ENCODE data around the gene SEMA3A.
"Not testable (repeated sequence)": the region's sequence is repeated elsewhere in the genome, so short reads cannot be mapped to it uniquely, and the experiment has no call there.

The SEMA3A gene

DNA sequence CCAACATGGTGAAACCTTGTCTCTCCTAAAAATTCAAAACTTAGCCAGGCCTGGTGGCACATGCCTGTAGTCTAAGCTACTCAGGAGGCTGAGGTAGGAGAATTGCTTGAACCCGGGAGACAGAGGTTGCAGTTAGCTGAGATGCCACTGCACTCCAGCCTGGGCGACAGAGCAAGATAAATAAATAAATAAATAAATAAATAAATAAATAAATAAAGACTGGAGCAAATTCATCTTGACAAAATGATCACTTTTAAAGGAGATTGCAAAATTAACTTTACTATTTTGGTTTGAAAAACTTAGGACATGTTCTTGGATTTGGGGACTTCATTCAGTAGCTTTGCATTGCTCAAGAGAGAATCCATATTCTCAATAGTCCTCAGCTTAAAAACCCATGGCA is 137.0 kb downstream of the SEMA3A start:
- no peak for DNase-seq

DNA sequence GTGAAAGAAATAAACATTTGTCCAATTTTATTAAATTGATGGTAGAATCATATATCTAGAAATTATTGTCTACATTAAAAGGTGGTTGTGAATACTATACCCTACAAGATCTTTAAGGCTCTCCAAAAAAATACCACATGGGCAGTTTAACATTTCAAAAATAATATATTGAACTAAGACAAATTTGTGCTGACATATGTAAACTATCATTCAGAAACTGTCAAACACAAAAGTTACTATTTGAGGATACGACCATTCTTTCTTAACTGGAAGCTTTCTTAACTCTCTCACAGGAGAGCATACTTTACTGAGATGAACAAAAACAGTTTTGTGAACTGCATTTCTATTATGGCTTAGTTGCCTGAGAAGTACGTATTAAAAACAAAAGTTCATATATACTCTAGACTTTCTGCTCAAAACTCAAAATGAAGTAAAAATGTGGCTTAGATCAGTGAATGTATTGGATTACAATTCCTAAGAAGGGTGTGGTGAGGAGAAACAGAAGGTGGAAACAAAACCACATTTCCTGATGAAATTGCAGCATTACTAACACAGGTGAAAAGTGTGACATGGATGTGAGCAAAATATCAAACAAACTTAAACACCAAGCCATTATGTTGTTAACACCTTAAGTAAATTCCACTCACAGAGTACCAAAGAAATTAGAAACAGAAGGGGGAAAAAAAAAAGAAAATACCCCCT is 138.5 kb downstream of the SEMA3A start:
- no peak for DNase-seq

DNA sequence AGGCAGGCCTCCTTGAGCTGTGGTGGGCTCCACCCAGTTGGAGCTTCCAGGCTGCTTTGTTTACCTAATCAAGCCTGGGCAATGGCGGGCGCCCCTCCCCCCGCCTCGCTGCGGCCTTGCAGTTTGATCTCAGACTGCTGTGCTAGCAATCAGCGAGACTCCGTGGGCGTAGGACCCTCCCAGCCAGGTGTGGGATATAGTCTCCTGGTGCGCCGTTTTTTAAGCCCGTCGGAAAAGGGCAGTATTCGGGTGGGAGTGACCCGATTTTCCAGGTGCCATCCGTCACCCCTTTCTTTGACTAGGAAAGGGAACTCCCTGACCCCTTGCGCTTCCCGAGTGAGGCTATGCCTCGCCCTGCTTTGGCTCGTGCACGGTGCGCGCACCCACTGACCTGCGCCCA is 139.4 kb downstream of the SEMA3A start:
- DNase-seq = not testable (repeated sequence)

DNA sequence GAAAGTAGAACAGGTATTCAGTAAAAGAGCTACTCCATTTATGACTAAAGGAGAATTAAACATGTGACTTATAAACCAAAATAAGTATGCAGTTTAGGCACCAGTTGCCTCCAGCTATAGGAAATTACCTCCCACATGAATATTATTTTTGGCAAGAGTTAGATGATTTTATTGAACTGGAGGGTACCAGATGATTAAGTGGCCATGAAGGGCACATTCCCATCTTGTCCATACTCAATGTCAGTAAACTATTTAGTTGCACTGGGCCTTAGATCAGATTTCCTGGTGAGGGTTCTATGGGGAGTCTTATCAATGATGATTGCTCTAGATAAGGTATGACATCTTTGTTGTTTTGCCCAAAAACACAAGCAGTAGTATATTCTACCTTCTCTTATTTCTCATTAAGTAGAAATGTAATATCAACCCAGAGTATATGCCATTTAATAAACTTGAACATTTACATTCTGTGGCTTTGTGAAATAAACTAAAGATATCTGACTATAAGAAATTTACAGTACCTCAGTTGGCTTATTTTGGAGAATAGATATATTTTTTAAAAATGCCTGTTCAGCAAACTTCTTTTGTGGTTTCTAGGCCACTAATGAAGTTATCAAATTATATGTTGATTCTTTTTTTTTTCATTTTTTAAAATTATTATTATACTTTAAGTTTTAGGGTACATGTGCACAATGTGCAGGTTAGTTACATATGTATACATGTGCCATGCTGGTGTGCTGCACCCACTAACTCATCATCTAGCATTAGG is 145.3 kb downstream of the SEMA3A start:
- no peak for DNase-seq

DNA sequence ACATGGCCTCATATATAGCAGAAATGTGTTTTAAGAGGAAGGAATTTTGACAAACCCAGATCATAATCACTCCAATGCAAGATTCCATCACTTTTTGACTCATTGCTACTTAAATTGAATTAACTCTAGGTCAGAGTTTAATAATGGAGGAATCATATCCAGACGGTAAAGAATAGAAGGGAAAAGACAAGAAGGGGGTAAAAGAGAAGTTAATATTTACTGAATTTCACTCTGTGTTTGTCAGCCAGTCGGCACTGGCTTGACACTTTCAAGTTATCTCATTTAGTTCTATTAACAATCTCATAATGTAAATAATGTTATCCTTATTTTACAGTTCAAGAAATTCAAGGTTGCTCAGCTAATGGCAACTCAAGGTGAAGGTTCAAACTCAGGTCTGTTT is 147.5 kb downstream of the SEMA3A start:
- no peak for DNase-seq

DNA sequence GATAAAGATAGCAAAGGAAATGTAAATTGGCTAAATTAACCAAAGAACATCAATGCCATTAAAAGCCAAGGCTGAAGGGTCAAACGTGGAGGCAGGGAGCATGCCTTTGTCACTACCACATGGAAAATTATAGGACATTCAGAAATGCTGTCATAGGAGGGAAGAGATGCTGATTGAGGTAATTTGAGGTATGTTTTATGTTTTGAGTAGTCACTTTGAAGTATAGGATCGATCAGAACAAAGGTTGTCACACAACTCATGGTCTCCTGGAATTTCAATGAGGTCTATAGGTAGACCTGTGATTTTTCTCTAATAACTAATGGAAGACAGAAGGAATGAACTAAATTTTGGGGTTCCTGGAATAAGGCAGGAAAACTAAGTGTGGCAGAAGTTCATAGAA is 149.8 kb downstream of the SEMA3A start:
- no peak for DNase-seq

DNA sequence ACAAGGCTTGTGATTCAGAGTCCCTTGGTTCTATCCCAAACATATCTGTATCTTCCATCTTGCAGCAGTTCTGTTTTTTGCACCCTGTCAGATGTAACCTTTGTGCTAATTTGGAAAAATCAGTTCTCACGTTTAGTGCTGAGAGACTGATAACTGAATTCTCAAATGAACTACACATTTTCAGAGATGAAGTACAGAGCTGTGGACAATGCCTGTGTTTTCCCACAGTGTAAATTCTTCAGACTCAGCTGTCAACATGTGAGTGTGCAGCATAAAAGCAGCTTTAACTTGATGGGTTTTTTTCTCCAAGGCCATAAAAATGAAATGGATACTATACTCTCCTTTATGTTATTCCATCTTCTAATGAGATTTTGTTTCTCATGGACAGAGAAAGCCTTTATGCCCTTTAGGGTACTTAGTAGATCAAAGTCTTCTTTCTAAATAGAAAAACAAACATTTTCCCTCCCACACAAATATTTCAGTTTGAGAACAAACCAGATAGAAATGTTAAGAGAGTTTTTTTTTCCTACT is 150.9 kb downstream of the SEMA3A start:
- no peak for DNase-seq

DNA sequence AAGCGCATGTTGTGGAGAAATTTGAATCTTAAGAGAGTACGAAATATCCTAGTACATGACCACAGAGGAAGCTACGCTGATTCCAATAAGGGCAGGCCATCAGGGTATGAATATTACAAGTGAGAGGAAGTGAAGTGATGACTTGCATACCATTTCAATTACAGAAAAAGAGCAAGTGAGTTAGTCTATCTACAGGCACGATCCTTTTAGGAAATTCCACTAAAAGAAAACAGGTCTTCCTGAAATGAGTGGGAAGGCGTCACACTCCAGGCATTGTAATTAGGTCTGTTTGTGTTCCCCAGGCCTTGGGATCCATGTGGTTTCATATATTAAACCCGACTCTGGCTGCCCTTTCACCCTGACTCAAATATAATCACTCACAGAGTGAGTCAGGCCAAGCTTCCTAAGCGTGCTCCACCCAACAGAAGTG is 152.5 kb downstream of the SEMA3A start:
- no peak for DNase-seq

DNA sequence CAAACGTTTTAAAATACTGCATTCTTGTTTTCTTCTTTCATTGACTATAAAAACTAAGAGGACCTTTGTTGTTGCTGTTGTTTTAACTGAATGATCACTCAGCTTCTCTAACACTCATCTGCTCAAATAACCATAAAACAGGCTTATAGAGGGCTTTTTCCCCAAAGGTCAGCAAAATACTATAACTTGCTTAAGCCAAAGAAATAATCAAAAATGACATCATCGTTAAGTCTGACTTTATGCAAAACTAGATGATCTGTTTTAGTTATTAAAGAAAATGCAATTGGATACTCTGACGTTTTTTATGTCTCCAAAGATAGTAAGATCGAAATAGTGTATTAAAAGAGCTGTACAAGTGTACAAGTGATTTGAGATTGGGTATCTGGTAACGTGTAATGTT is 152.9 kb downstream of the SEMA3A start:
- no peak for DNase-seq

DNA sequence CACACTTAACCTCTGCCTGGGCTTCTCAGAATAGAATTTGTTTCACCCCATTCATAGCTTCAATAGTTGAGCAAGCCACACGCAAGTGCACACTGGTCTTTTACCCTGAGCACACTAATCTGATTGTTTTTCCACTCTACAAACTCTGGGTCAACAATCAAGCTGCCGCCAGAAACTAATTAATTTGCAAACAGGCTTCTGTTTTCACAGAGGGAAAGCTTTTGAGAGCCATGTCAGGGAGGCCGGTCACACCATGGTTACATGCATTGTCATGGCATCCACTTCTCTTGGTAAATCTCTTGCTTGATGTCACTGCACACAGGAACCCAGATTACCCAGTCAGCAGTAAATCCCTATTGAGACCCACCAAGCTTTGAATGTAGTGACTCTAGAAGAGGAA is 154.2 kb downstream of the SEMA3A start:
- DNase-seq = peak; percentile 66

DNA sequence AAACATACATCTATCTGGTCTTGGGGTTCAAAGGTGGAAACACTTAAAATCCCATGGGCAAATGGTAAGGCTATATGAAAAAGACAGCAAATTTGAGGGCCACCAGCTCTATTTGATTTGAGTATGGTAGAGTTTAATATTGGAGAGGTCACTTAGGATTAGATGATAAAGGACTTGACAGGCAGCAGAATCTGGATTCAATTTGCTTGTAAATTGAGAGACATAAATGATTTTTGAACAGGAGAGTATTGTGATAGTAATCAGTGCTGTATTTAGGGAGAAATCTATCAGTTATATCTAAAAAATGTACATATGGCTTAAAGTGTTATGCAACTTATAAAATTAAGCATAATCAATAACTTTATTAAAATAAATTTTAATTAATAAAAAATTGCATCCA is 155.2 kb downstream of the SEMA3A start:
- DNase-seq = no peak

DNA sequence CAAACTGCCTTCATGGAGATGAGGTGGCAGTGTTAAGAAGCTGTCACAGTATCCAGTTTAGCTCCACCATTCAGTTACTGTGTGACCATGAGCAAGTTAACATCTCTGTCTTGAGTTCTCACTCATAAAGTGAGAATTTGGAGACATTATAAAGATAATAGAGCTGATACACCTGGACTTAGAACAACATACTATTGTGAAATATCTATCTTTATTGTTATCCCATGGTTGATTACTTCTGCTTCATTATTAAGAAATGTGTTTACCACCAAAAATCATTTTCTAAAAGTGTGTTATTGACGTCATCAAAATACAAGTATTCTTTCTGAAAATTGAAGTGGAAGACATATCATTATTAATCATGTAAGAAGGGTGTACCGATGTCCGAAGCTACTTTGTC is 166.9 kb downstream of the SEMA3A start:
- no peak for DNase-seq

DNA sequence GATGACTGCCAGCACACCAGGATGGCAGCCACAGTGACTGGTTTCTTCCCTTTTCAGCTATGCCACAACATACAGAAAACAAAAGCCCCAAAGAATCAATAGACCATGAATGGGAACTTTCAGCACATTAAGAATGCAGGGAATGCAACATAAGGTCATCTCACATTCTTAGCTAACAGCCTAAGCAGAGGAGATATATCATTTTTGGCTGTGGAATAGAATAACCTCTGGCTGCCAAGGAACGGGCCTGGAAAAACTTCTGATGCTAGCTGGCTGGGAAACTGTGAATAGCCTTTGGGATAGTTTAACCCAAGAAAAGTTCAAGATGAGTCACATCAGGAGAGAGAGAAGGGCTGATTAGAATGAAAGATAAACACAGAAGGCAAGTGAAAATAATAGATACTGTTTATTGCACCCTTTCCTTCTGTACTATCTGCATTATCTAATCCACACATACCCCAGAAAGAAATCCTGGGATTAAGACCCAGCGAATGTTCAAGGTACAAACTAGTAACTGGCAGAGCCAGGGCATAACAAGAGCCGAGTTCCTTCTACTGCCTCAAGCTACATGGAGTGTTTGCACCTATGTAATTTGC is 169.2 kb downstream of the SEMA3A start:
- DNase-seq = no peak

DNA sequence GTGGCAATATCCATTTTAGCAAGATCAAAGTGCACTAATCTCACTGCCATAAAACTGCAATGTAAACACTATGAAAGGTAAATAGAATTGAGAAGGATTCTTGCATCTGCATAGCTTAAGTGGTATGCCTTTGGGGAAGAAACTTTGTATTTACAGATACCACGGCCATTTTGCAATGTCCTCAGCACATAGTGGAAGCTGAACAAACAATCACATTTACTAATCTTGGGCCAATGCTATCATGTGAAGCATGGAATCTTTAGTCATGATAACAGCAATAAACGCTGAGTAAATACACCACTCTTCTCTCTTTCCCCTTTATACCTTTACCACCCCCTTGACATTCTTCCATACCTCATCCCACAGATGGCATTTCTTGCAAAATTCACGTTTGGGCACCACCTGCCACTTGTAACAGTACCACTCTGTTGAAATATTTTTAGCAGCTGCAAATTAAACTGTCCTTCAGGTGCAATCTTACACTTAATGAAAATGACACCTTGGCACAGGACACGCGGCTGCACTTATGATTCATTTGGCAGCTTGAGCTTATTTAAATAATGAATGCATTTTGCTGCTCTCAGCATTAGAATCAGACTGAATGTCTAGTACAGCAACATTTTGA is 171.8 kb downstream of the SEMA3A start:
- no peak for DNase-seq

DNA sequence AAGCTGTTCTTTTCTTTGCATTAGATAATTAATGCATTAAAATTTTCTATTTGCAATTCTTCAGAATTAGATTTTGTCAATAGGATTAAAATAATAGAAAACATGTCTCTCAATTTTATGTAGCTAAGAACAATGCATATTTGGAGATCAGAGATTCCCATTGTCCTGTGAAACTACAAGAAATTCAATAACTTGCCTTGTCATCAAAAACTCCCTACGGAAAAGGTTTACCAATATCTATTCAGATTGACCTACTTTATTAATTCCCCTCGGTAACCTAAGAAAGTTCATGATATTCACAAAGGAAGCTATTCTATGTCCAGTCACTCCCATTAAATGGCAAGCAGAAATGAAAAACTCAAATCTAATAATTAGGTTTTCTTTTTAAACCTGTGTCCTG is 172.6 kb downstream of the SEMA3A start:
- DNase-seq = no peak

DNA sequence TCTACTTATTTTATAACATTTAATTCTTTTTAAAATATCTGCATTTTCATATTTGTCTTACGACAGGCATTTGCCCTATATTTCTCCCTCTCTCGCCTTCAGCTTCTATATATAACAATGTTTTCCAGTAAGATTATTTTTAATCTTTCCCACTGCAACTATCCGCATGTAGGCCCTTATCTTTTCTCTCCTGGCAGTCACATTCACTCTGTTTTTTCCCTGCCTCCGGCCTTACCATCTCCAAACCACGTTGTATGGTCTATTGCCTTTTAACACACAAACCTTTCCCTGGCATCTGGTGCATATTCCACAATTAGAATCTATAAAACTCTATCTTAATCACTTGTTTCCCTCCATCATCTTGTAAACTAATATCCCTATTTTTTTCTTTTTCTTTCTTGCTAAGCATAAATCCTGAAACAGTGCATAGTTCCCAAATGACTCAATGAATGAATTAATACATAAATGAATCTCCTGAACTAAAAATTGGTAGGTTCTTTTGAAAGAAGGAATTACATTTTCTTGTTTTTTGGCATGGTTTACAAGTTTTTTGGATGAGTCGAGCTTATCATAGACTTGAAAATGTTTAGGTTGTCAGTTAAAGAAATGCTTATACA is 173.2 kb downstream of the SEMA3A start:
- no peak for DNase-seq

DNA sequence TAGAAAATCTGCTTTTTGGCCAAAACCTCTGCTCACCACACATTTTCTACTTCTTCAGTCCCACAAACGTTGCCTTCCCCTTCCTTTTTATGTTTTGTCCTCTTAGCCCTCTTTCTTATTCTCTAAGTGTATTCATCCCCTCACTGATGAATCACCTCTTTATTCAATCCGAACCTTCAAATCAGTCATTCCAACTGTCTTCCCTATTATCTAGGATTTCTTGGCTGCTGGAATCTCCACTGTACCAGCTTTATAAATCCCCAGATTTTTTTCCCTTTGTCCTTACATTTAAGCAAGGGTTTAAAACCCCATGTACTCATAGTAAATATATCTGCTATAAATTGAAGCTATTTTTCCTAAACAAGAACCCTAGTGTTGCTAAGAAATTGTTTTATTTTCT is 176.9 kb downstream of the SEMA3A start:
- DNase-seq = no peak

DNA sequence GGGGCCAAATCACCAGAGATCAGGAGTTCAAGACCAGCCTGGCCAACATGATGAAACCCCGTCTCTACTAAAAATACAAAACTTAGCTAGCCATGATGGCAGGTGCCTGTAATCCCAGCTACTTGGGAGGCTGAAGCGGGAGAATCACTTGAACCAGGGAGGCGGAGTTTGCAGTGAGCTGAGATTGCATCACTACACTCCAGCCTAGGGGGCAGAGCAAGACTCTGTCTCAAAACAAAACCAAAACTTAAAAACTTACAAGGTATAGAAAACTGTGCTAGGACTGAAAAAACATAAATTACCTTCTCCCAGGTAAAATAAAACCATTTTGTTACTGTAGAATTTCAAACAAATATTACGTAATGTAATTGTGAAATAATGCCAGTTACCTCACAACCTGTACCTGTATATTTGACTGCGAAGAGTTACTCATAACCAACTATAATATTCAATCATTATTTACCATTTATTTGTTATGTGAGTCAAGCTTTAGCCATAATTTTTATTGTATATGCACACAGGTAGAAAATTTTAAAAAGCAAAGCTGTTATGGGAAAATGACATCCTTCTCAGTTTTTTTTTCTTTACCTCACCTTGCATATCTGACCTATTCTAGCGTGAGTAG is 180.9 kb downstream of the SEMA3A start:
- no peak for DNase-seq

DNA sequence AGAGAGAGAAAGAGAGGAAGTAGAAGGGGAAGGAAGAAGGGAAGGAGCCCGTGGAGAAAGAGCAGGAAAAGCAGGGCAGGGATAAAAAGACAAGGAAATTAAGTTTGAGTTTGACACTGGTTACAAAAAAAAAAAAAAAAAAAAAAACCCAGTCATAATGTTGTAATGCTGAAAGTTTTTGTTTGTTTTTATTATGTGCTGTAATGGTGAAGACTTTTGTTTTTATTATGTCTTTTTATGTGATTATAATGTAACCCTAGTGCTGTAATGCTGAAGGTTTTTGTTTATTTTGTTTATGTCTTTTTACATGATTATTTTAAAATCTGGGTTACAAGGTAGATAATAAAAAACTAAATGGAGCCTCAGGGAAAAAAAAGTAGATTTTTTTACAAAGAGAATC is 184.8 kb downstream of the SEMA3A start:
- DNase-seq = no peak

DNA sequence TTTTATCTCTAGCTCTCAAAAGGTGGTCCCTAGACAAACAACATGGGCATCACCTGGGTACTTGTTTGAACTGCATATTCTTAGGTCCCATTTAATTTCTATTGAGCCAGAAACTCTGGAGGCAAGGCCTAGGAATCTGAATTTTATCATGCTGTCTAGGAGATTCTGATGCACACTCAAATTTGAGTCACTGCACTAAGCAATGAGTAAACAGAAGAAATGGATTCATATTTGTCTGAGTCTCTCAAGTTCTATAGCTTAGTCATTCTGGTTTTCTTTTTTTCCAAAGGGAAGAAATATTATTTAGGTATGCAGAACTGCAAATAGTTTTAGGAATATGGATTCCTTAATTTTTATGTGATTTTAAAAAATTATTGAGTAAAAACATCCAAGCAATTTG is 185.5 kb downstream of the SEMA3A start:
- DNase-seq = no peak

DNA sequence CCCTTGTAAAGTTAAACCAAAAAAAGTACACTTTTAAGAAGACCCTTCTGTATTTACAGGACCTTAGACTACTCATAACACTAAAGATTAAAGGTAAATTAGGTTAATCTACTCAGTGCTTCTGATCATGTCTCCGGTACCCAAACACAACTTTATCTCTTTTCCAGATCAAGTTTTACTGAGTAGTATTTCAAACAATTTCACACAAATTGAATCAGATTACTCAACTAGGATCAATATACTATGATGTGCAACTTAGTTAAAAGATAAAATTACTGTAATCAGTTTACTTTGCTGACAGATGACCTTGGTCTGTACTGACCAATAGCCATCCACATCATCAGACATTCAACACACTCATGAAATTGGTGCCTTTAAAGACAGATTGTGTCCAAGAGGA is 191.4 kb downstream of the SEMA3A start:
- no peak for DNase-seq

DNA sequence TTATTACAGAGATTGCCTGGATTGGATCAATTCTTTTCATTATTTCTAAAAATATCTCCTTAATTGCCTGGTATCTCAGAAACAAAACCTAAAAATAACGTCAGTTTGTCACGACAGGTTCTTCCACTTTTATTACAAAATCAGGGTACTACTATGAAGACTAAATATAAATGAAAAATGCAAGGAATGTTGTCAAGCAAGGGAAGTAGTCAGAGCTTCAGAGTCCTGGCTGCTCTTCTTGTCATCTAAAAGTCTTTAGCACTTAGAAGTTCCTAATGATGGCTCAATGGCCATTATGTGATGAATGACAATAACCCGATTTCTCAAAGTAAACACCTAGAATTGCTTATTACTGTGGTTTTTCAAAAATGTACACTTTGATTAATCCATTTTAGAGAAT is 192.2 kb downstream of the SEMA3A start:
- no peak for DNase-seq

DNA sequence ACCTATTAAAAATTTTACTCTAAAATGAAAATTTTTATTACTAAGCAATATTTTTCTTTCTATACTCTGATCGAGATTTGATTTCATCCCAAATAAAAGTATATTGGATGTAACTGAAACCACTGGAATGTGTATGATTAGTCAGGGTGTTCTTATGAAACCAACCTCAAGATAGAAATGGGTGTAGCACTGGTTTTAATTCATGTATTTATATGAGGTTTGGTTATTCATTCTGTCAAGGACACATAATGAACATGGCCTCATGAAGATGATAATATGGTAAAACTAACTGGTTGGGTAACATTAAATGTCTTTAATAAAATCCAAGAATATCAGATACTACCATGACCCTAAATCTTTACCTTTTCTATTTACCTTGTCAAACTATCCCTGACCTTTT is 197.7 kb downstream of the SEMA3A start:
- DNase-seq = no peak

Data from midbrain (tissue), 1 donor.